Right lobe of liver (tissue), 6 donors: Measurements from ENCODE around the gene MRPS31. TPM values are rescaled to one million over a fixed set of nuclear protein-coding genes. Genes with fewer than 3 reads are reported as not detected.

Experiments used
- ATAC-seq, 4 donors: fragments of 200-7000 bp; cut with Tn5 transposase; one replicate each; pipeline ENCODE4 v1.9.1; 2020; ENCODE audit warnings: mild to moderate bottlenecking in 4 of 4, moderate library complexity in 4 of 4
- DNase-seq, 3 donors: peaks; one replicate each; pipeline ENCODE4 v3.0.0-alpha.2; 2020
- H3K27ac ChIP-seq, 3 donors: fragments of 200-600 bp; one replicate each; pipeline ENCODE4 v1.8.0; 2022
- H3K27me3 ChIP-seq, 2 donors: fragments of 200-600 bp; one replicate each; pipeline ENCODE4 v1.8.0; 2022
- H3K36me3 ChIP-seq, 4 donors: fragments of 200-600 bp; sonication (generic) in 1 of 4; one replicate each; pipeline versions ENCODE4 v1.5.1 to v1.8.0; 2017 to 2022; ENCODE audit warnings: control low read depth in 1 of 4
- H3K4me1 ChIP-seq, 4 donors: fragments of 200-600 bp; sonication (generic) in 1 of 4; one replicate each; pipeline versions ENCODE4 v1.5.1 to v1.8.0; 2017 to 2022; ENCODE audit warnings: control low read depth in 1 of 4
- H3K4me3 ChIP-seq, 3 donors: fragments of 200-600 bp; one replicate each; pipeline ENCODE4 v1.8.0; 2022
- H3K9me3 ChIP-seq, 4 donors: fragments of 200-600 bp; sonication (generic) in 1 of 4; one replicate each; pipeline versions ENCODE4 v1.5.1 to v1.8.0; 2017 to 2022; ENCODE audit warnings: control low read depth in 1 of 4
- POLR2A ChIP-seq: fragments of 450-650 bp; IDR thresholded peaks from one replicate; pipeline ENCODE4 v1.6.1; 2017; ENCODE audit warnings: antibody characterized with exemption, mild to moderate bottlenecking
- WGBS: methylation state at CpG from one replicate; pipeline ENCODE4 v1.1.6; 2018; ENCODE audit warnings: low coverage, low lambda C conversion rate; ENCODE audit not compliant: insufficient coverage; ENCODE audit errors: missing lambda C conversion rate; 5-methylcytosine and 5-hydroxymethylcytosine counted together
- intact Hi-C, 2 donors: fragments of 100-400 bp; cut with DNase I; formaldehyde crosslinking; loops; one replicate each; pipeline versions ENCODE4 v1.11.2 to v1.14.1; 2022
- microRNA counts: library from miRNA; unstranded; fragments of <30 nt; microRNA quantifications from one replicate; lab custom pipeline; 2016
- microRNA-seq, 2 donors: library from miRNA; unstranded; fragments of <30 nt; microRNA quantifications; one replicate each; pipeline ENCODE4, GENCODE V29; 2019 to 2020
- small RNA-seq, 2 experiments: library from RNA; depleted of rRNA; stranded (forward); fragments of <200 nt; gene quantifications; one replicate each; pipeline ENCODE3, GENCODE V24; 2016
- total RNA-seq, 6 experiments: library from RNA; depleted of rRNA in 2 of 6; stranded (reverse); fragments of >200 nt in 2 of 6; fragmentation: NEBNext Ultra II Directional in 3 of 6; extraction: Animal tissue kit (Norgen Biotek cat#: 25700) in 3 of 6; gene quantifications; one replicate each; pipeline versions ENCODE4 v1.1.0 to v1.2.4, GENCODE V29; 2016 to 2023
- TF ChIP-seq, protein P1 (sequence below), 4 donors: fragments of 200-600 bp in 3 of 4; fragments of 450-650 bp in 1 of 4; IDR thresholded peaks; one replicate each; pipeline versions ENCODE4 v1.5.1 to v1.8.0; 2016 to 2022; ENCODE audit warnings: antibody characterized with exemption in 4 of 4, mild to moderate bottlenecking in 2 of 4
- donor health status: DM: no; HTN: yes; CAD: no.
- donor health status: DM: no; HTN: no; CAD: no.
- donor health status: DM: no; HTN: no; CAD: no.
- donor health status: DM: no; HTN: yes; CAD: no.
- donor health status: DM: no; HTN: yes; CAD: no.

MRPS31 gene
- total RNA-seq, 6 experiments from 2014 or later, result 13.6 to 24.3 (median 20.0) TPM

- Histone ChIP-seq H3K9me3 (no peaks in the 10 kb centered on the region), H3K27me3 (no peaks in the 10 kb centered on the region), H3K4me1 (no peaks in the 10 kb centered on the region), H3K36me3 (no peaks in the 10 kb centered on the region), H3K4me3 (no peak overlapping the region), H3K27ac (no peak overlapping the region)
- intact Hi-C loops, result loop anchor here in 1 of 2 donors (10.0 kb wide), 1 partner anchor 606 kb away; no protein-coding TSS in a partner anchor
- TF ChIP-seq, protein P1, sequence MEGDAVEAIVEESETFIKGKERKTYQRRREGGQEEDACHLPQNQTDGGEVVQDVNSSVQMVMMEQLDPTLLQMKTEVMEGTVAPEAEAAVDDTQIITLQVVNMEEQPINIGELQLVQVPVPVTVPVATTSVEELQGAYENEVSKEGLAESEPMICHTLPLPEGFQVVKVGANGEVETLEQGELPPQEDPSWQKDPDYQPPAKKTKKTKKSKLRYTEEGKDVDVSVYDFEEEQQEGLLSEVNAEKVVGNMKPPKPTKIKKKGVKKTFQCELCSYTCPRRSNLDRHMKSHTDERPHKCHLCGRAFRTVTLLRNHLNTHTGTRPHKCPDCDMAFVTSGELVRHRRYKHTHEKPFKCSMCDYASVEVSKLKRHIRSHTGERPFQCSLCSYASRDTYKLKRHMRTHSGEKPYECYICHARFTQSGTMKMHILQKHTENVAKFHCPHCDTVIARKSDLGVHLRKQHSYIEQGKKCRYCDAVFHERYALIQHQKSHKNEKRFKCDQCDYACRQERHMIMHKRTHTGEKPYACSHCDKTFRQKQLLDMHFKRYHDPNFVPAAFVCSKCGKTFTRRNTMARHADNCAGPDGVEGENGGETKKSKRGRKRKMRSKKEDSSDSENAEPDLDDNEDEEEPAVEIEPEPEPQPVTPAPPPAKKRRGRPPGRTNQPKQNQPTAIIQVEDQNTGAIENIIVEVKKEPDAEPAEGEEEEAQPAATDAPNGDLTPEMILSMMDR (IDR thresholded peaks at IDR 0.05), result no peak
- no peak for TF ChIP-seq POLR2A
- DNase-seq, result no peak
- no peak for ATAC-seq
- WGBS, result 79% methylated on average over 5 of the region's 7 CpGs
Observed at GRCh38 chr13:40680659-40681323, 90.2 kb downstream of the MRPS31 start.

- 92% methylated on average over 6 of the region's 6 CpGs for WGBS
- intact Hi-C loops, result no loop called here
- H3K9me3 ChIP-seq, result no peaks in the 10 kb centered on the region
- DNase-seq (no peak), ATAC-seq (no peak)
- H3K27ac ChIP-seq, result no peak overlapping the region
- H3K36me3 ChIP-seq, result no peaks in the 10 kb centered on the region
- H3K4me1 ChIP-seq, result no peaks in the 10 kb centered on the region
- no peaks in the 10 kb centered on the region for H3K27me3 ChIP-seq
- H3K4me3 ChIP-seq, result no peak overlapping the region
- TF ChIP-seq POLR2A, result no peak
- TF ChIP-seq, protein P1 (IDR thresholded peaks at IDR 0.05), result no peak
Observed at GRCh38 chr13:40679480-40679985, 91.5 kb downstream of the MRPS31 start.

MicroRNAs encoded within 50 kb of the gene (microRNA counts, 767-probe panel; counts per million panel counts)
- microRNA hsa-miR-320d (lab: Ali Mortazavi, UCI) (237 counts per million), microRNA hsa-miR-621 (lab: Ali Mortazavi, UCI) (237 counts per million)

Small RNAs within 50 kb of the gene (microRNA-seq; reads per million reads assigned to microRNA genes)
- gene MIR320D1 (0 reads per million in 2 donors), gene MIR621 (0 reads per million in 2 donors)

Small RNAs within 50 kb of the gene (small RNA-seq; reads per million reads assigned to genes)
- gene MIR320D1, result 0 reads per million in 2 experiments
- gene MIR621, result 0 reads per million in 2 experiments
- 0 reads per million in 2 experiments for gene RF00017

Other genes with a start within 250 kb of the MRPS31 start
- 10 to 100 TPM; 12.3 to 27.7 (median 14.6) TPM for gene FOXO1, start 104.5 kb downstream of the MRPS31 start, total RNA-seq
- gene SLC25A15, start 18.4 kb upstream of the MRPS31 start, total RNA-seq, result 100 to 1,000 TPM in 1 of 6 experiments, 10 to 100 TPM in 5; 28.0 to 168 (median 79.9) TPM
- 10 to 100 TPM; 24.1 to 35.4 (median 31.0) TPM for gene ELF1, start 248.1 kb upstream of the MRPS31 start, total RNA-seq